ENCODE measurements around the gene CCDC92B. TPM values are rescaled to one million over a fixed set of nuclear protein-coding genes. Genes with fewer than 3 reads are reported as not detected.

Gene CCDC92B
- polyA plus RNA-seq, 1 of the 3 experiments (the other 2 are of a cell fraction): 0.07 TPM

DNA sequence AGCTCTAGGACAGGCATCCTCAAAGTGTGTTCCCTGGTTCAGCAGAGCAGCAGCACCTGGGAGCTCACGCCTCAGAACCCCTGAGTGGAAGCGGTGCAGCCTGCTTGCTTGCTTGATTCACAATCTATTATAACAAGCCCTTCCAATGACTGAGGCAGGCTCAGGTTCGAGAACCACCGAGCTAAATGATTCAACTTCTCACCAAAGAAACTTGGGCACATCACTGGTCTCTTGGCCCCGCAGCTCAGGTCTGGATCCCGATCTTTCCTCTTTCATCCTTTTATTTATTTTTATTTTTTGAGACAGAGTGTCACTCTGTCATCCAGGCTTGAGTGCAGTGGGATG, 62.4 kb downstream of the CCDC92B start:
- Histone ChIP-seq H2AFZ (ENCODE audit: low read depth) (no peak overlapping the region), H3K9ac (no peak overlapping the region), H3K27me3 (ENCODE audit: insufficient read depth) (no peaks in the 10 kb centered on the region), H3F3A (replicated peaks; ENCODE audit: insufficient read depth) (peaks cover 44% of the 10 kb centered on the region), H3K4me3 (ENCODE audit: low read depth in 2 of 2, low read length in 1 of 2) (no peak overlapping the region), H3K79me2 (ENCODE audit: insufficient read depth) (0 out of 2 replicates have a peak, but pooled peaks cover 6% of the 10 kb centered on the region), H3K9me3 (no peaks in the 10 kb centered on the region), H3K4me2 (no peak overlapping the region), H3K9me2 (no peaks in the 10 kb centered on the region), H3K4me1 (ENCODE audit: control insufficient read depth in 1 of 2, insufficient read depth in 2 of 2, low read depth in 1 of 2, low read length in 1 of 2) (peaks cover 0 to 4% of the 10 kb centered on the region in 2 experiments; a peak in 1 of 4 replicates), H3K36me3 (replicated peaks in 1 of 2; ENCODE audit: control insufficient read depth in 1 of 2, insufficient read depth in 2 of 2, low read length in 1 of 2) (peaks cover 19 to 37% of the 10 kb centered on the region in 2 experiments), H4K20me1 (ENCODE audit: insufficient read depth) (peaks cover 12% of the 10 kb centered on the region; the same call in 1 of the 2 replicates), H3K27ac (ENCODE audit: low read depth in 2 of 2, low read length in 1 of 2) (no peak overlapping the region; a peak in 1 of 4 replicates)
- TF ChIP-seq, protein P1, sequence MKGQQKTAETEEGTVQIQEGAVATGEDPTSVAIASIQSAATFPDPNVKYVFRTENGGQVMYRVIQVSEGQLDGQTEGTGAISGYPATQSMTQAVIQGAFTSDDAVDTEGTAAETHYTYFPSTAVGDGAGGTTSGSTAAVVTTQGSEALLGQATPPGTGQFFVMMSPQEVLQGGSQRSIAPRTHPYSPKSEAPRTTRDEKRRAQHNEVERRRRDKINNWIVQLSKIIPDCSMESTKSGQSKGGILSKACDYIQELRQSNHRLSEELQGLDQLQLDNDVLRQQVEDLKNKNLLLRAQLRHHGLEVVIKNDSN (IDR thresholded peaks at IDR 0.05; ENCODE audit: borderline replicate concordance, low read depth): no peak
- TF ChIP-seq JUND (IDR thresholded peaks at IDR 0.05): no peak
- no peak for TF ChIP-seq RAD21 (IDR thresholded peaks at IDR 0.05; ENCODE audit: low read length)
- no peak for TF ChIP-seq TEAD4 (IDR thresholded peaks at IDR 0.05; ENCODE audit: borderline replicate concordance, insufficient read depth)
- TF ChIP-seq MXI1 (IDR thresholded peaks at IDR 0.05; ENCODE audit: low read depth, low read length): no peak
- TF ChIP-seq, protein P2, sequence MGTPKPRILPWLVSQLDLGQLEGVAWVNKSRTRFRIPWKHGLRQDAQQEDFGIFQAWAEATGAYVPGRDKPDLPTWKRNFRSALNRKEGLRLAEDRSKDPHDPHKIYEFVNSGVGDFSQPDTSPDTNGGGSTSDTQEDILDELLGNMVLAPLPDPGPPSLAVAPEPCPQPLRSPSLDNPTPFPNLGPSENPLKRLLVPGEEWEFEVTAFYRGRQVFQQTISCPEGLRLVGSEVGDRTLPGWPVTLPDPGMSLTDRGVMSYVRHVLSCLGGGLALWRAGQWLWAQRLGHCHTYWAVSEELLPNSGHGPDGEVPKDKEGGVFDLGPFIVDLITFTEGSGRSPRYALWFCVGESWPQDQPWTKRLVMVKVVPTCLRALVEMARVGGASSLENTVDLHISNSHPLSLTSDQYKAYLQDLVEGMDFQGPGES (IDR thresholded peaks at IDR 0.05; ENCODE audit: low read depth, low read length): no peak
- TF ChIP-seq MEF2A (IDR thresholded peaks at IDR 0.05; ENCODE audit: borderline replicate concordance, low read depth): no peak
- no peak for TF ChIP-seq FOSL2 (IDR thresholded peaks at IDR 0.05; ENCODE audit: borderline replicate concordance, low read depth)
- no peak for DNase-seq
- ChIA-PET CTCF (interaction anchor here (1.3 to 1.8 kb wide), 2 partner anchors 12 to 271 kb away, joined by 3 to 10 read pairs; no protein-coding TSS in a partner anchor), POLR2A (interaction anchor here (0.6 kb wide), 1 partner anchor 237 kb away, joined by 4 read pairs; no protein-coding TSS in a partner anchor)
- 98% methylated on average over 4 of the region's 6 CpGs for WGBS (ENCODE audit: low lambda C conversion rate)

DNA sequence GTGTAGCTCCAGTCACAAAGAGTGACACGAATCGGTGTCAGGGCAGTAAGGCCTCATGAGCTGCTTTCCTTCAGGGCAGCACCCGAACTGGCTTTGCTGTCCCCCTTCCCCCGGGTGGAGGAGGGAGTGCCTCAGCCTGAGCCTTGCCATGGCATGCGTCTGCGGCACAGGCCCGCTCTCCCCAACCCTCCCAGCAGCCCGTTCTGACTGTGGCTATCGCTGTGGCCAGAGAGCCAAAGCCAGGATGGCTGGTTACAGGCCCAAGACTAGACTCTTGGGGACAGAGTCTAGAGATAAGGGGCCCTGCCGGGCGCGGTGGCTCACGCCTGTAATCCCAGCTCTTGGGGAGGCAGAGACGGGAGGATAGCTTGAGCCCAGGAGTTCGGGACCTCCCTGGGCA, 63.8 kb downstream of the CCDC92B start:
- TF ChIP-seq RCOR1 (IDR thresholded peaks at IDR 0.05; ENCODE audit: low read length) (no peak), ELF1 (IDR thresholded peaks at IDR 0.05) (no peak), RFX5 (IDR thresholded peaks at IDR 0.05; ENCODE audit: low read length) (no peak), RXRA (IDR thresholded peaks at IDR 0.05; ENCODE audit: borderline replicate concordance, low read depth) (no peak), TCF12 (IDR thresholded peaks at IDR 0.05) (no peak), SMC3 (IDR thresholded peaks at IDR 0.05; ENCODE audit: low read depth, low read length) (no peak), TAF1 (IDR thresholded peaks at IDR 0.05; ENCODE audit: borderline replicate concordance, low read depth, low read length) (no peak), NRF1 (IDR thresholded peaks at IDR 0.05; ENCODE audit: low read depth, low read length) (no peak), EZH2phosphoT487 (IDR thresholded peaks at IDR 0.05; ENCODE audit: borderline replicate concordance, low read depth) (no peak)
- TF ChIP-seq, protein P2 (IDR thresholded peaks at IDR 0.05; ENCODE audit: low read depth, low read length): no peak
- TF ChIP-seq, protein P3, sequence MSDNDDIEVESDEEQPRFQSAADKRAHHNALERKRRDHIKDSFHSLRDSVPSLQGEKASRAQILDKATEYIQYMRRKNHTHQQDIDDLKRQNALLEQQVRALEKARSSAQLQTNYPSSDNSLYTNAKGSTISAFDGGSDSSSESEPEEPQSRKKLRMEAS (IDR thresholded peaks at IDR 0.05; ENCODE audit: low read depth): no peak
- TF ChIP-seq, protein P4, sequence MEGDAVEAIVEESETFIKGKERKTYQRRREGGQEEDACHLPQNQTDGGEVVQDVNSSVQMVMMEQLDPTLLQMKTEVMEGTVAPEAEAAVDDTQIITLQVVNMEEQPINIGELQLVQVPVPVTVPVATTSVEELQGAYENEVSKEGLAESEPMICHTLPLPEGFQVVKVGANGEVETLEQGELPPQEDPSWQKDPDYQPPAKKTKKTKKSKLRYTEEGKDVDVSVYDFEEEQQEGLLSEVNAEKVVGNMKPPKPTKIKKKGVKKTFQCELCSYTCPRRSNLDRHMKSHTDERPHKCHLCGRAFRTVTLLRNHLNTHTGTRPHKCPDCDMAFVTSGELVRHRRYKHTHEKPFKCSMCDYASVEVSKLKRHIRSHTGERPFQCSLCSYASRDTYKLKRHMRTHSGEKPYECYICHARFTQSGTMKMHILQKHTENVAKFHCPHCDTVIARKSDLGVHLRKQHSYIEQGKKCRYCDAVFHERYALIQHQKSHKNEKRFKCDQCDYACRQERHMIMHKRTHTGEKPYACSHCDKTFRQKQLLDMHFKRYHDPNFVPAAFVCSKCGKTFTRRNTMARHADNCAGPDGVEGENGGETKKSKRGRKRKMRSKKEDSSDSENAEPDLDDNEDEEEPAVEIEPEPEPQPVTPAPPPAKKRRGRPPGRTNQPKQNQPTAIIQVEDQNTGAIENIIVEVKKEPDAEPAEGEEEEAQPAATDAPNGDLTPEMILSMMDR (IDR thresholded peaks at IDR 0.05): no peak
- Histone ChIP-seq H4K20me1 (ENCODE audit: insufficient read depth) (peaks cover 18% of the 10 kb centered on the region; the same call in 1 of the 2 replicates), H3K4me3 (ENCODE audit: low read depth in 2 of 2, low read length in 1 of 2) (no peak overlapping the region), H3K4me2 (no peak overlapping the region), H3K79me2 (ENCODE audit: insufficient read depth) (peaks cover 13% of the 10 kb centered on the region; the same call in 1 of the 2 replicates), H3K9me2 (no peaks in the 10 kb centered on the region), H3F3A (replicated peaks; ENCODE audit: insufficient read depth) (peaks cover 51% of the 10 kb centered on the region), H3K27me3 (ENCODE audit: insufficient read depth) (no peaks in the 10 kb centered on the region), H3K9ac (no peak overlapping the region), H3K4me1 (ENCODE audit: control insufficient read depth in 1 of 2, insufficient read depth in 2 of 2, low read depth in 1 of 2, low read length in 1 of 2) (peaks cover 0 to 4% of the 10 kb centered on the region in 2 experiments; a peak in 1 of 4 replicates), H3K9me3 (no peaks in the 10 kb centered on the region), H3K27ac (ENCODE audit: low read depth in 2 of 2, low read length in 1 of 2) (no peak overlapping the region), H2AFZ (ENCODE audit: low read depth) (no peak overlapping the region), H3K36me3 (replicated peaks in 1 of 2; ENCODE audit: control insufficient read depth in 1 of 2, insufficient read depth in 2 of 2, low read length in 1 of 2) (peaks cover 33 to 47% of the 10 kb centered on the region in 2 experiments)
- WGBS (ENCODE audit: low lambda C conversion rate): 90% methylated on average over 15 of the region's 15 CpGs
- peak; percentile 28 for DNase-seq
- ChIA-PET CTCF (interaction anchor here (1.8 to 2.8 kb wide), 2 partner anchors 11 kb away, joined by 10 to 18 read pairs; no protein-coding TSS in a partner anchor), POLR2A (no interaction called here)

All from SK-N-SH (cell line).